Dermis microvascular lymphatic vessel endothelial cell (primary cell): ENCODE data around the gene PRSS16. TPM values are rescaled to one million over a fixed set of nuclear protein-coding genes. Genes with fewer than 3 reads are reported as not detected.

Experiments
- DNase-seq, 2 donors: peaks; one replicate each; pipeline versions ENCODE4 v3.0.0 to v3.0.0-alpha.2; 2010; ENCODE audit warnings: low read depth in 2 of 2
- total RNA-seq: library from RNA; depleted of rRNA; stranded (reverse); fragments of >200 nt; gene quantifications from 2 replicates; pipeline ENCODE4 v1.2.1, GENCODE V29; 2014

Gene PRSS16
- total RNA-seq, 1 donor from 2014 or later = not detected

- DNase-seq = no peak
Observed at GRCh38 chr6:27283279-27283678, 35.8 kb downstream of the PRSS16 start.

- no peak for DNase-seq
Observed at GRCh38 chr6:27286141-27286540, 38.6 kb downstream of the PRSS16 start.

- no peak for DNase-seq
Observed at GRCh38 chr6:27287751-27288135, 40.2 kb downstream of the PRSS16 start.

- no peak for DNase-seq
Observed at GRCh38 chr6:27288136-27289044, 40.9 kb downstream of the PRSS16 start.

GRCh38 chr6:27290065-27290849, 42.8 kb downstream of the PRSS16 start:
- DNase-seq = peak in 1 of 2 donors; percentile 17

DNA sequence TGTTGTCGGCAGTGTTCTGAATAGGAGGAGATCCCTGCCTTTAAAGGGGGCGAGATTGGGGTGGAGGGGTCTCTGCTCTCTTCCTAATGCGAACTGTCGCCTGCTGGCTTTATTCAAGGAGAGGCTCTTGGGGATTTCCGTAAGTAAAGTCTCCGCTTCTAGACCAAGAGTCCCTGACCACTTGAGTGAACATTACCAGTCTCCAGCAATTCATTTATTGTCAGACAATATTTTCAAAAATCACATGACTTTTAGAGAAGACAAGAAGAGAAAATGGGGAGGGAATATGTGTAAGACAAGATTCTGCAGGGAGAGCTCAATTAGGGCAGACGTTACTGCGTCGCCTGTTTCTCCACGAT, 43.3 kb downstream of the PRSS16 start:
- no peak for DNase-seq

DNA sequence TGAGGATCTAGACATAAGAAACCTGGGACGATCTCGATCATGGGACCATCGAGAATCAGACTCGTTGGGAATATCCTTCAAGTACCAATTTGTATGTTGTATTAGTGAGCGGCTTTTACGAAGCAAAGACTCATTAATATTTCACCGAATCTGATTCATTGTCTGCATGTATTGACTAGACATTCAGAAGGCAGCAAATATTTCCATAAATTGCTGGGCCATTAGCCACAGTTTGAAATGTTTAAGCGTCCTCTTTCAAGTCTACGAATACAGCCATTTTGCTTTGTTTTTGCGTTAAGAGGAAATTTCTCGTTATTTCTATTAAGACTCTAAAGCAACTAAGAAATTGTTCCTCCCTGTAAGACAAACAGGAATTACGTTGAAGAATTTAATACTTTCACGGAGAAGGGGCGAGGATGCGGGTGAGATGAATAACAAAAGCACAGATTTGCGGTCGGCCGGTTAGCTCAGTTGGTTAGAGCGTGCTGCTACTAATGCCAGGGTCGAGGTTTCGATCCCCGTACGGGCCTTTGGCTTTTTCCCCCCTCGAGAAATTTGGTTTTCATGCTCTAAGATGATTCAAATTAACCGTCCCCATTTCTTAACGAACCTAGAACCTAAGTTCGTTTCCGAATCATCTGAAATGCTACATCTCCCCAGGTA, 46.1 kb downstream of the PRSS16 start:
- DNase-seq = peak in 1 of 2 donors; percentile 26

- DNase-seq = no peak
Observed at GRCh38 chr6:27294409-27294808, 46.9 kb downstream of the PRSS16 start.

- DNase-seq = peak in 1 of 2 donors; percentile 39
Observed at GRCh38 chr6:27295301-27296079, 48.0 kb downstream of the PRSS16 start.

GRCh38 chr6:27296106-27296783, 48.7 kb downstream of the PRSS16 start:
- peak in 1 of 2 donors; percentile 39 for DNase-seq

GRCh38 chr6:27297484-27297856, 50.0 kb downstream of the PRSS16 start:
- DNase-seq = no peak

- peak in 1 of 2 donors; percentile 34 for DNase-seq
Observed at GRCh38 chr6:27297857-27298730, 50.6 kb downstream of the PRSS16 start.

DNA sequence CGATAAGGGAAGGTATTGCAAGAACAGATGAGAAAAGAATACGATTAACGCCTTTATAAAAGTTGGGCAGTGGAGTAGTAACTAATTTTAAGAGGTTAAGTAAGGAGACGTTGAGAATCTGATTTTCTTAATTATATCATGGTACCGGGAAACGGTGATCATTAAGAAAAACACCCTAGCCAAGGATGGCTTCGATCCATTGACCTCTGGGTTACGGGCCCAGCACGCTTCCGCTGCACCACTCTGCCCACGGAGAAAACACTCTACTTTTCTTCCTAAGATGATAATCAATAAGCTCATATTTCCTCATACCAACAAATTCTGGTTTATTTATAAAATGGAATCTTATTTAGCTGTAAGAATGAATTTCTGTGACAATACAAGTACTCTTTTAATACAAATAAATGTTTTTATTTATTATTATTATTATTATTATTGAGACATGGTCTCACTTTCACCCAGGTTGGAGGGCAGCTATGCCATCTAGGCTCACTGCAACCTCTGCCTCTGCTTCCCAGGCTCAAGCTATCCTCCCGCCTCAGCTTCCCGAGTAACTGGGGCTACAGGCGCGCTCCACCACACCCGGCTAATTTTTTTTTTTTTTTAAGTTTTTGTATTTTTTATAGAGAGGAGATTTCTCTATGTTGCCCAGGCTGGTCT, 56.2 kb downstream of the PRSS16 start:
- no peak for DNase-seq

Other genes with a start within 250 kb of the PRSS16 start
- gene POM121L2, start 64.6 kb downstream of the PRSS16 start, total RNA-seq = not detected in 2 replicates
- gene ZNF391, start 141.1 kb downstream of the PRSS16 start, total RNA-seq = 0.13 and 0.38 TPM in 2 replicates
- gene ZNF184, start 225.4 kb downstream of the PRSS16 start, total RNA-seq = 4.4 and 4.7 TPM in 2 replicates